Vagina (tissue), 2 donors: ENCODE data around the gene TBXT.

Experiments used
- POLR2AphosphoS5 ChIP-seq, 2 donors: sonication (generic); formaldehyde crosslinking; IDR thresholded peaks; one replicate each; pipeline ENCODE4 v1.9.0; 2017; ENCODE audit warnings: antibody characterized with exemption in 2 of 2, mild to moderate bottlenecking in 2 of 2, low read depth in 1 of 2; ENCODE audit not compliant: insufficient read depth in 1 of 2
- TF ChIP-seq, protein P1 (sequence below), 3 experiments: fragments of 450-650 bp in 2 of 3; fragments of 200-600 bp in 1 of 3; sonication (generic) in 1 of 3; IDR thresholded peaks; one replicate each; pipeline ENCODE4 v1.5.1; 2017 to 2019; ENCODE audit warnings: antibody characterized with exemption in 3 of 3, mild to moderate bottlenecking in 2 of 3, moderate library complexity in 2 of 3

DNA sequence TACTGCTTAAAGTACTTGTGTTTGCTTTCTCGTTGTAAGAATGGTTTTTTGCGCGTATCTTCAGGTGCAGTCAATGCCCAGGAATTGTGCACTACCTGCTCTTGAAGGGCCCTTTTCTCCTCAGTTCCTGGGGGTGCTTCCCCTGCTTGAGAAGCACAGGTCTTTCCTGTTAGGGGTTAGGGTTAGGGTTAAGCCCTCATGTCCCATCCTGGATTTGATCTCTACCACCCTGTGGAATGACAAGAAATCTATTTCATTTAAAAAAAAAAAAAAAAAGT, 39.6 kb upstream of the TBXT start:
- no peak for TF ChIP-seq POLR2AphosphoS5 (IDR thresholded peaks at IDR 0.05; ENCODE audit: insufficient read depth in 1 of 2, low read depth in 1 of 2)
- TF ChIP-seq, protein P1, sequence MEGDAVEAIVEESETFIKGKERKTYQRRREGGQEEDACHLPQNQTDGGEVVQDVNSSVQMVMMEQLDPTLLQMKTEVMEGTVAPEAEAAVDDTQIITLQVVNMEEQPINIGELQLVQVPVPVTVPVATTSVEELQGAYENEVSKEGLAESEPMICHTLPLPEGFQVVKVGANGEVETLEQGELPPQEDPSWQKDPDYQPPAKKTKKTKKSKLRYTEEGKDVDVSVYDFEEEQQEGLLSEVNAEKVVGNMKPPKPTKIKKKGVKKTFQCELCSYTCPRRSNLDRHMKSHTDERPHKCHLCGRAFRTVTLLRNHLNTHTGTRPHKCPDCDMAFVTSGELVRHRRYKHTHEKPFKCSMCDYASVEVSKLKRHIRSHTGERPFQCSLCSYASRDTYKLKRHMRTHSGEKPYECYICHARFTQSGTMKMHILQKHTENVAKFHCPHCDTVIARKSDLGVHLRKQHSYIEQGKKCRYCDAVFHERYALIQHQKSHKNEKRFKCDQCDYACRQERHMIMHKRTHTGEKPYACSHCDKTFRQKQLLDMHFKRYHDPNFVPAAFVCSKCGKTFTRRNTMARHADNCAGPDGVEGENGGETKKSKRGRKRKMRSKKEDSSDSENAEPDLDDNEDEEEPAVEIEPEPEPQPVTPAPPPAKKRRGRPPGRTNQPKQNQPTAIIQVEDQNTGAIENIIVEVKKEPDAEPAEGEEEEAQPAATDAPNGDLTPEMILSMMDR (IDR thresholded peaks at IDR 0.05), result no peak
